HG02759 (cell line): ENCODE data around the gene JADE1.
A peak's percentile ranks its signal among the peaks of the same experiment; 100 is the strongest.

Experiments
- ATAC-seq: cut with Tn5 transposase; IDR thresholded peaks from one replicate; pipeline ENCODE4 v1.9.1; 2021; ENCODE audit warnings: mild to moderate bottlenecking, moderate library complexity; ENCODE audit not compliant: unreplicated experiment

Gene JADE1

GRCh38 chr4:128840711-128841318 is 31.3 kb downstream of the JADE1 start:
- ATAC-seq = no peak

- no peak for ATAC-seq
Observed at GRCh38 chr4:128841402-128841801, 31.9 kb downstream of the JADE1 start.

- no peak for ATAC-seq
Observed at GRCh38 chr4:128844931-128845330, 35.4 kb downstream of the JADE1 start.

GRCh38 chr4:128846063-128846462 is 36.6 kb downstream of the JADE1 start:
- ATAC-seq = no peak

- no peak for ATAC-seq
Observed at GRCh38 chr4:128847082-128847724, 37.7 kb downstream of the JADE1 start.

GRCh38 chr4:128848461-128848860 is 39.0 kb downstream of the JADE1 start:
- no peak for ATAC-seq

- ATAC-seq = no peak
Observed at GRCh38 chr4:128850252-128850651, 40.8 kb downstream of the JADE1 start.

GRCh38 chr4:128853741-128854140 is 44.2 kb downstream of the JADE1 start:
- ATAC-seq = no peak

- ATAC-seq = peak; percentile 74
Observed at GRCh38 chr4:128854433-128854832, 44.9 kb downstream of the JADE1 start.

GRCh38 chr4:128855621-128856020 is 46.1 kb downstream of the JADE1 start:
- no peak for ATAC-seq

- no peak for ATAC-seq
Observed at GRCh38 chr4:128856246-128856645, 46.7 kb downstream of the JADE1 start.

GRCh38 chr4:128858879-128859671 is 49.6 kb downstream of the JADE1 start:
- ATAC-seq = no peak

GRCh38 chr4:128859887-128860677 is 50.6 kb downstream of the JADE1 start:
- no peak for ATAC-seq

- peak; percentile 17 for ATAC-seq
Observed at GRCh38 chr4:128861856-128862518, 52.5 kb downstream of the JADE1 start.

GRCh38 chr4:128862608-128863311 is 53.3 kb downstream of the JADE1 start:
- ATAC-seq = peak; percentile 84

- no peak for ATAC-seq
Observed at GRCh38 chr4:128863312-128864075, 54.0 kb downstream of the JADE1 start.

- ATAC-seq = no peak
Observed at GRCh38 chr4:128865132-128865531, 55.6 kb downstream of the JADE1 start.

- no peak for ATAC-seq
Observed at GRCh38 chr4:128866269-128866668, 56.8 kb downstream of the JADE1 start.

- no peak for ATAC-seq
Observed at GRCh38 chr4:128866691-128867090, 57.2 kb downstream of the JADE1 start.
